ENCODE measurements around the gene PPP2R3B. TPM values are rescaled to one million over a fixed set of nuclear protein-coding genes. Genes with fewer than 3 reads are reported as not detected.

Gene PPP2R3B
- total and polyA plus RNA-seq, 2 of the 4 experiments (the other 2 are of a cell fraction), result 13.2 to 13.3 TPM

- no peak overlapping the region for H4K91ac ChIP-seq (ENCODE audit: insufficient read depth, low read depth, low read length)
- intact Hi-C loops (cut with micrococcal nuclease) (no loop called here), dilution Hi-C loops (cut with HindIII; ENCODE audit: low sequenced_read_pairs, unreplicated experiment) (no loop called here), in situ Hi-C loops (cut with MboI; ENCODE audit: low sequenced_read_pairs) (no loop called here)
- H4K5ac ChIP-seq (ENCODE audit: low read depth, low read length), result no peak overlapping the region
- WGBS, 2 experiments (ENCODE audit: extremely low coverage in 2 of 2, insufficient read length in 1 of 2), result 97% methylated on average over 31 of the region's 54 CpGs; no CpG with 5 or more reads in 1 of the 2 experiments
- DNase-seq, result no peak
- no peak overlapping the region for H3K4ac ChIP-seq (ENCODE audit: low read depth, low read length)
- H2AK9ac ChIP-seq (replicated peaks; ENCODE audit: low read depth, low read length, poor library complexity), result peak overlapping the region; percentile 37
- no peak overlapping the region for H3K18ac ChIP-seq (ENCODE audit: low read depth, low read length)
- no peaks in the 10 kb centered on the region for H3K27me3 ChIP-seq (ENCODE audit: control insufficient read depth, insufficient read depth, low read length)
- CTCF ChIA-PET, result no interaction called here
- no peak overlapping the region for H2BK5ac ChIP-seq (ENCODE audit: low read depth, low read length, poor library complexity, severe bottlenecking)
- 0 out of 4 replicates have a peak, but pooled peaks cover 0 to 2% of the 10 kb centered on the region in 2 experiments for H3K79me1 ChIP-seq (ENCODE audit: low read depth in 1 of 2, low read length in 2 of 2)
- H3K27ac ChIP-seq (ENCODE audit: insufficient read depth, low read length), result no peak overlapping the region
- H3K9ac ChIP-seq (ENCODE audit: low read depth, low read length), result no peak overlapping the region
- H2BK15ac ChIP-seq (ENCODE audit: low read depth, low read length), result no peak overlapping the region
- H3K4me1 ChIP-seq (ENCODE audit: control insufficient read depth, insufficient read depth, low read length), result no peaks in the 10 kb centered on the region
- no peak overlapping the region for H2BK120ac ChIP-seq (ENCODE audit: low read depth, low read length)
- H3K23ac ChIP-seq (ENCODE audit: low read depth, low read length), result no peak overlapping the region
- H3K4me3 ChIP-seq (ENCODE audit: insufficient read depth, low read depth, low read length), result no peak overlapping the region
- H3K14ac ChIP-seq (replicated peaks; ENCODE audit: low read depth, low read length), result no peak overlapping the region
- no peak overlapping the region for H2BK20ac ChIP-seq (ENCODE audit: low read depth, low read length)
- ATAC-seq (ENCODE audit: low read depth), result no peak
- BruUV-seq (replicated peaks), result no TSS peak
- no peak overlapping the region for H3K4me2 ChIP-seq (ENCODE audit: low read depth, low read length)
- H2AFZ ChIP-seq (replicated peaks; ENCODE audit: low read length, poor library complexity), result no peak overlapping the region
- no peaks in the 10 kb centered on the region for H3K9me1 ChIP-seq (ENCODE audit: insufficient read depth, low read length)
- TF ChIP-seq RFX5 (IDR thresholded peaks at IDR 0.05; ENCODE audit: low read depth, low read length) (no peak), MAFK (IDR thresholded peaks at IDR 0.05; ENCODE audit: low read depth, low read length) (no peak), SMC3 (IDR thresholded peaks at IDR 0.05; ENCODE audit: low read depth, low read length) (no peak), RCOR1 (IDR thresholded peaks at IDR 0.05; ENCODE audit: insufficient replicate concordance, low read length) (no peak), CHD1 (IDR thresholded peaks at IDR 0.05; ENCODE audit: low read depth, low read length) (no peak), RAD21 (IDR thresholded peaks at IDR 0.05; ENCODE audit: low read length) (no peak), MXI1 (IDR thresholded peaks at IDR 0.05; ENCODE audit: borderline replicate concordance, low read depth, low read length) (no peak), NFE2L2 (IDR thresholded peaks at IDR 0.05; ENCODE audit: low read depth, low read length) (no peak), FOS (IDR thresholded peaks at IDR 0.05; ENCODE audit: low read depth, low read length) (no peak)
- TF ChIP-seq, protein P1, sequence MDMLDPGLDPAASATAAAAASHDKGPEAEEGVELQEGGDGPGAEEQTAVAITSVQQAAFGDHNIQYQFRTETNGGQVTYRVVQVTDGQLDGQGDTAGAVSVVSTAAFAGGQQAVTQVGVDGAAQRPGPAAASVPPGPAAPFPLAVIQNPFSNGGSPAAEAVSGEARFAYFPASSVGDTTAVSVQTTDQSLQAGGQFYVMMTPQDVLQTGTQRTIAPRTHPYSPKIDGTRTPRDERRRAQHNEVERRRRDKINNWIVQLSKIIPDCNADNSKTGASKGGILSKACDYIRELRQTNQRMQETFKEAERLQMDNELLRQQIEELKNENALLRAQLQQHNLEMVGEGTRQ (IDR thresholded peaks at IDR 0.05; ENCODE audit: low read depth, low read length), result no peak
- TF ChIP-seq, protein P2, sequence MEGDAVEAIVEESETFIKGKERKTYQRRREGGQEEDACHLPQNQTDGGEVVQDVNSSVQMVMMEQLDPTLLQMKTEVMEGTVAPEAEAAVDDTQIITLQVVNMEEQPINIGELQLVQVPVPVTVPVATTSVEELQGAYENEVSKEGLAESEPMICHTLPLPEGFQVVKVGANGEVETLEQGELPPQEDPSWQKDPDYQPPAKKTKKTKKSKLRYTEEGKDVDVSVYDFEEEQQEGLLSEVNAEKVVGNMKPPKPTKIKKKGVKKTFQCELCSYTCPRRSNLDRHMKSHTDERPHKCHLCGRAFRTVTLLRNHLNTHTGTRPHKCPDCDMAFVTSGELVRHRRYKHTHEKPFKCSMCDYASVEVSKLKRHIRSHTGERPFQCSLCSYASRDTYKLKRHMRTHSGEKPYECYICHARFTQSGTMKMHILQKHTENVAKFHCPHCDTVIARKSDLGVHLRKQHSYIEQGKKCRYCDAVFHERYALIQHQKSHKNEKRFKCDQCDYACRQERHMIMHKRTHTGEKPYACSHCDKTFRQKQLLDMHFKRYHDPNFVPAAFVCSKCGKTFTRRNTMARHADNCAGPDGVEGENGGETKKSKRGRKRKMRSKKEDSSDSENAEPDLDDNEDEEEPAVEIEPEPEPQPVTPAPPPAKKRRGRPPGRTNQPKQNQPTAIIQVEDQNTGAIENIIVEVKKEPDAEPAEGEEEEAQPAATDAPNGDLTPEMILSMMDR (conservative IDR thresholded peaks at IDR 0.05; ENCODE audit: low read depth, low read length), result no peak
- H3K9me3 ChIP-seq (ENCODE audit: control insufficient read depth, insufficient read depth, low read length), result peaks cover 28% of the 10 kb centered on the region
- H4K8ac ChIP-seq (ENCODE audit: low read depth in 2 of 2, low read length in 2 of 2), result no peak overlapping the region
- H4K20me1 ChIP-seq (ENCODE audit: insufficient read depth, low read length), result no peaks in the 10 kb centered on the region
- POLR2A ChIA-PET (ENCODE audit: unreplicated experiment), result no interaction called here
- H3K56ac ChIP-seq (ENCODE audit: extremely low read depth, insufficient read depth, low read length), result no peak overlapping the region
- H2AK5ac ChIP-seq (ENCODE audit: low read depth, low read length), result no peak overlapping the region
- peaks cover 14% of the 10 kb centered on the region; the same call in 1 of the 2 replicates for H3K36me3 ChIP-seq (ENCODE audit: control insufficient read depth, insufficient read depth, low read length)
Observed at GRCh38 chrX:361231-362145, 25.2 kb downstream of the PPP2R3B start.
